HG02970 (cell line): ENCODE results near the gene CYB5RL.
"Not testable (repeated sequence)": the region's sequence is repeated elsewhere in the genome, so short reads cannot be mapped to it uniquely, and the experiment has no call there.

Experiments
- ATAC-seq: cut with Tn5 transposase; IDR thresholded peaks from one replicate; pipeline ENCODE4 v1.9.1; 2021; ENCODE audit warnings: mild to moderate bottlenecking, moderate library complexity, moderate number of reproducible peaks; ENCODE audit not compliant: unreplicated experiment, low FRiP score

The CYB5RL gene

DNA sequence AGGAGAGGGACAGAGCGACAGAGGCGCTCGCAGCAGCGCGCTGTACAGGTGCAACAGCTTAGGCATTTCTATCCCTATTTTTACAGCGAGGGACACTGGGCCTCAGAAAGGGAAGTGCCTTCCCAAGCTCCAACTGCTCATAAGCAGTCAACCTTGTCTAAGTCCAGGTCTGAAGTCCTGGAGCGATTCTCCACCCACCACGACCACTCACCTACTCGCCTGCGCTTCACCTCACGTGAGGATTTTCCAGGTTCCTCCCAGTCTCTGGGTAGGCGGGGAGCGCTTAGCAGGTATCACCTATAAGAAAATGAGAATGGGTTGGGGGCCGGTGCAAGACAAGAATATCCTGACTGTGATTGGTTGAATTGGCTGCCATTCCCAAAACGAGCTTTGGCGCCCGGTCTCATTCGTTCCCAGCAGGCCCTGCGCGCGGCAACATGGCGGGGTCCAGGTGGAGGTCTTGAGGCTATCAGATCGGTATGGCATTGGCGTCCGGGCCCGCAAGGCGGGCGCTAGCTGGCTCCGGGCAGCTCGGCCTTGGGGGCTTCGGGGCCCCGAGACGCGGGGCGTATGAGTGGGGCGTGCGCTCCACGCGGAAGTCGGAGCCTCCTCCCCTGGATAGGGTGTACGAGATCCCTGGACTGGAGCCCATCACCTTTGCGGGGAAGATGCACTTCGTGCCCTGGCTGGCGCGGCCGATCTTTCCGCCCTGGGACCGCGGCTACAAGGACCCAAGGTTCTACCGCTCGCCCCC, at the start of gene CYB5RL, which contains the start of gene MRPL37:
Gene CYB5RL, minus strand, starts transcription at position 266 of the 754 bp plus-strand sequence. CDS start 4,414 bp downstream, outside the sequence.
Gene MRPL37, plus strand, starts transcription at position 403 of the 754 bp plus-strand sequence. Its CDS starts 77 bp downstream, at position 480.
- peak; percentile 82 for ATAC-seq

GRCh38 chr1:54248966-54249365, 49.1 kb upstream of the CYB5RL start:
- no peak for ATAC-seq

GRCh38 chr1:54247863-54248515, 48.2 kb upstream of the CYB5RL start:
- ATAC-seq: no peak

DNA sequence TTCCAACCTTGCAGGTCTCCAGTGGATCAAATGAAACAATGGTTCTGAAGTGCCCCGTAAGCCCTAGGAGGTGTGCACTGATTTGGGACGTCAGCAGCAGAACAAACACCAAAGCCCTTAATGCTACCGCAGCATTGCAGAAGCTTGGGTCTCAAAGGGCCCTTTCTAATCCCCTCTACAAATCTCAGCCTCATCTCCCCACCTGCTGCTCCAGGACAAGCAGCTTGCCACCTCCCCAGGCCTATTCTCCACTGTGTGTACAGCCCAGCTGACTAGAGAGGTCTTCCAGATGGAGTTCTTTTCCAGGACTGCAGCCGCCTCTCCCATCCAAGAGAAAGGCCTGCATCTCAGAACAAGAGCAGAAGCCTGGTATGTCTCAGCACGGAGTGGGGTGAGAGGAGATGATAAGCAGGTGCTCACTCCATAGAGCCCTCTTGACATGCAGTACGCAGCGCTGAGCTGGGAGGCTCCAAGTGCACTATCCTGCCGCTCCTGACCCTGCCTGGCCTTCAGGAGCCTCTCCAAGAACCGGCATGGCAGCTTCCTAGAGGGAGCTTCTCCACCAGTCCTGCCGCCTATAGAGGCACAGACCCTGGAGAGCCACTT, 46.4 kb upstream of the CYB5RL start:
- no peak for ATAC-seq

GRCh38 chr1:54245501-54245900, 45.7 kb upstream of the CYB5RL start:
- ATAC-seq: no peak

GRCh38 chr1:54244655-54245054, 44.8 kb upstream of the CYB5RL start:
- no peak for ATAC-seq

DNA sequence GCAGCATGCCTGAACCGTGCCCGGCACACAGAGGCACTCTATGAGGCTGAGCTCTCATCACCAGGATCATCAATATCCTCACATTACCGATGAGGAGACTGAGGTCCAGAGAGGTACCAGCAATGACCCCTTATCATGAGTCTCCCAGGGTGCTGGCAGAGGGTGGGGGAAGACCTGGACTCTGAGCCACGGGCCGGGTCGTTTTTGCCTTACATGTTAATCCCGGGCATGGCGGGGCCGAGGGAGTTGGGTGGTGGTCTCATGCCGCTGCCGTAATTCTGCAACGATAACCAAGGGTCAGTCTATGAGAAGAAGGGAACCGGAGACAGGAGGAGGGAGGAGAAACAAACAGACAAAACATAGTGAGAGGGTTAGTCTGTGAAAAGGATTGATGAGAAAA, 43.2 kb upstream of the CYB5RL start:
- ATAC-seq: no peak

DNA sequence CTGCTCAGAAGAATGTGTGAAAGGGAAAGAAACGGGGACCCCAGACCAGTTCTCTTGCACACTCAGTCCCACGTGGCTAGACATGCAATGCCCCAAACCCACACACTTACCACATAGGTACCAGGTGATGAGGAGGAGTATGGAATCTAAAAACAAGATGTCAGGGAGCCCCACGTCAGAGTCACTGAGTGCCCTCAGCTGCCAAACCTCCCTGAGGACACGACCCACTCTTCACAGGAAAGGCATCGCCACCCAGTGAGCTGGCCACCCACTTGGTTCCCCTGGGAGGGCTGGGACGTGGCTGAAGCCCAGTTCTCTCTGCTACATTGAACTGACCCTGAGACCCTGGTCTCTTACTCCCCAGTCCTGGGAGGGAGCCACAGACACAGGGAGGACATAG, 41.5 kb upstream of the CYB5RL start:
- no peak for ATAC-seq

DNA sequence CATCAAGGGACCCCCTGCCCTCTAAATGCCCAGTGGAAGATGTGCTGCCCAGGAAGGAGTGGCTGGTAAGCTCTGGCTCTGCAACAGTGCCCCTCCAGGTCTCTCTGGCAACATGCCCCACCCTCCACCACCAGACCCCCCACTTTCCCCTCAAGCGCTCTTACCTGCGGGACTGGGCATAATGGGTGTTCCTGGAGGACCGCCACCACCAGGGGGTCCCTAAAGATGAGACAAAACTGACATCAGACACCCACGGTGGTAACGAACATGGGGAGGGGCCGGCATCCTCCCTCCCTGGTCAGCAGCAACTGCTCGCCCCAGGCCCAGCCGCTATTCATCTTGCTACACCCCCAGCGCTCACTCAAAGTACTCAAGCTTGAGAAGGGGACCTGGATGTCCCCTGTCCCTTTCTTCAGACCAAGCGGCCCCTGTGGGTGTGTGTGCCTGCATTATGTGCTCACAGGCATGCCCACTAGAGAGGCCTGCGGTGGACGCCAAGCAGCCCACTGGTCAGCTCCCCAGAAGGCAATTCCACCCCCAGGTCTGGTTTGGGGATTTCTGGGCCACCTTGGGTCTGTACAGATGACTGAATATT, 41.0 kb upstream of the CYB5RL start:
- ATAC-seq: no peak

GRCh38 chr1:54239631-54240031, 39.8 kb upstream of the CYB5RL start:
- ATAC-seq: no peak

- no peak for ATAC-seq
Measured at GRCh38 chr1:54239035-54239383, 39.2 kb upstream of the CYB5RL start.

GRCh38 chr1:54238353-54239034, 38.7 kb upstream of the CYB5RL start:
- ATAC-seq: no peak

GRCh38 chr1:54237586-54237985, 37.8 kb upstream of the CYB5RL start:
- no peak for ATAC-seq

- no peak for ATAC-seq
Measured at GRCh38 chr1:54234284-54234683, 34.5 kb upstream of the CYB5RL start.

- ATAC-seq: not testable (repeated sequence)
Measured at GRCh38 chr1:54233196-54233595, 33.4 kb upstream of the CYB5RL start.

DNA sequence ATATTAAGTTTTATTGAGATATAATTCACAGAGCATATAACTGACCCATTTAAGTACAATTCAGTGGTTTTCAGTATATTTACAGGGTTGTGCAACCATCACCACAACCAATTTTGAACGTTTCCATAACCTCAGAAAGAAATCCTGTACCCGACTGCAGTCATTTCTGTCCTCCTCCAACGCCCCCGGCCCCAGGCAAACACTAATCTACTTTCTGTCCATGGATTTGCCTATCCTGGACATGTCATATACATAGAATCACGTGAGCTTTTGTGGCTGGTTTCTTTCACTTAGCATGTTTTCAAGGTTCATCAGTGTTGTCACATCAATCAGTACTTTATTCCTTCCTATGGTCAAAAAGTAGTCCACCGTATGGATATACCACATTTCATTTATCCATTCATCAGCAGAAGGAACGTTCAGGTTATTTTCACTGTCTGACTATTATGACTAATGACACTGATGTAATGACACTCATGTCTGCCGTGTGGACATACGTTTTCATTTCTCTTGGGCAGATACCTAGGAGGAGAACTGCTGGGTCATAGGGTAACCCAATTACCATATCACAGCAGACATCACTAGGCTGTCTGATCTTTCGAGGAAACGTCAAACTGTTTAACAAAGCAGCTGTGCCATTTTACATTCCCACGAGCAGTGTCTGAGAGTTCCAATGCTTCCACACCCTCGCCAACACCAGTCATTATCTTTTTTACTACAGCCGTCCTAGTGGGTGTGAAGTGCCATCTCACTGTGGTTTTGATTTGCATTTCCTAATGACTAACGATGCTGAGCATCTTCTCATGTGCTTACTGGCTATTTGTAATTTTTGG, 30.9 kb upstream of the CYB5RL start:
- no peak for ATAC-seq

GRCh38 chr1:54229281-54229891, 29.6 kb upstream of the CYB5RL start:
- no peak for ATAC-seq

DNA sequence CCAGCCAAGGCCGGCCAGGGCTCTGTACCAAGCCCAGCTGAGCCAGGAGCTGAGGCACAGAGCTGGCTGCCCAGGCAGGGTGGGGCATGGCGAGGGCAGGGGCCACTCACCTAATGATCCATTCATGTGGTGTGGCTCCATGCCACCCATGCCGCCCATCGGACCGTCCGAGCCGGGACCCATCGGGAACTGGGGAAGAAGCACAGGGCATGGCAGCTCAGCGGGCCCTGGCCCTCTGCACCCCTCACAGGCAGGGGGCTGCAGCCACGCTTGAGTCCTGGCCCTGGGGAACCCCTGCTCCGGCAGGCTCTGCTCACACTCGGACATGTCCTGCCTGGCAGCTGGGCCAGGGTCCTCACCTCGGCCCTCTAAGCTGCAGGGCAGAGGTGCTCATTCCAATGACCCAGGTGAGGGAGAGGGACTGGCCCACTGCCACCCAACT, 28.8 kb upstream of the CYB5RL start:
- no peak for ATAC-seq

DNA sequence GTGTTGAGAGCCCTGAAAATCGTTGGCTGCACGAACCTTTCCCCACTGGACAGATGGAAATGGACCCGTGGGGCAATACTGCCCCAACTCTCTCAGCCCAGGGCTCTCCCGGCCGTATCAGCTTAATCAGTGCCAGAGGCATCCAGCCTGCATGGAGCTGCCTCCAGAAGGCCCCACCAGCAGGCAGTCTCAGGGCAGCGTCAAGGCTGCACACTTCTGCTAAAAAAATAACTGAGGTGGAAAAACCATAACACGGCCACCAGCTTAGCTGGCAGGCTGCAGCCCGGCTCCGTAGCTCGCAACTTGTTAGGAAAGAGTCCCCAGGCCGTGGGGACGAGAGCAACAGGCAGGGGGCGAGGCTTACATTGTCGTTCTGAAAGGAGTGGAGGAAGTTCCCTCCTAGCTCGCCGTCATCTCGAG, 28.1 kb upstream of the CYB5RL start:
- ATAC-seq: no peak
